Effector memory CD8-positive, alpha-beta T cell (primary cell): ENCODE measurements around the gene TBXT.
"Not testable (repeated sequence)": the region's sequence is repeated elsewhere in the genome, so short reads cannot be mapped to it uniquely, and the experiment has no call there.

ENCODE experiments used
- ATAC-seq: fragments of 150-1000 bp; cut with Tn5 transposase; replicated peaks from 2 replicates; pipeline ENCODE4 v1.10.0; 2021; ENCODE audit warnings: mild to moderate bottlenecking, moderate library complexity
- DNase-seq, 3 experiments: peaks; one replicate each; pipeline ENCODE4 v3.0.0; 2021
- H3K27ac Mint-ChIP-seq, 2 donors: one replicate each; pipeline ENCODE4 v1.8.0; 2022; ENCODE audit warnings: mild to moderate bottlenecking in 2 of 2, mixed read lengths in 2 of 2, moderate library complexity in 2 of 2
- H3K27me3 Mint-ChIP-seq, 2 donors: one replicate each; pipeline ENCODE4 v1.8.0; 2022; ENCODE audit warnings: mixed read lengths in 2 of 2
- H3K36me3 Mint-ChIP-seq: one replicate; pipeline ENCODE4 v1.8.0; 2022; ENCODE audit warnings: mild to moderate bottlenecking, moderate library complexity, mixed read lengths; ENCODE audit not compliant: insufficient read depth
- H3K4me1 Mint-ChIP-seq, 2 donors: one replicate each; pipeline ENCODE4 v1.8.0; 2022; ENCODE audit warnings: low read depth in 2 of 2, mixed read lengths in 2 of 2
- H3K4me3 Mint-ChIP-seq, 2 donors: one replicate each; pipeline ENCODE4 v1.8.0; 2022; ENCODE audit warnings: mild to moderate bottlenecking in 2 of 2, mixed read lengths in 2 of 2, moderate library complexity in 2 of 2
- H3K9me3 Mint-ChIP-seq, 2 donors: one replicate each; pipeline ENCODE4 v1.8.0; 2022; ENCODE audit warnings: mixed read lengths in 2 of 2

Gene TBXT

DNA sequence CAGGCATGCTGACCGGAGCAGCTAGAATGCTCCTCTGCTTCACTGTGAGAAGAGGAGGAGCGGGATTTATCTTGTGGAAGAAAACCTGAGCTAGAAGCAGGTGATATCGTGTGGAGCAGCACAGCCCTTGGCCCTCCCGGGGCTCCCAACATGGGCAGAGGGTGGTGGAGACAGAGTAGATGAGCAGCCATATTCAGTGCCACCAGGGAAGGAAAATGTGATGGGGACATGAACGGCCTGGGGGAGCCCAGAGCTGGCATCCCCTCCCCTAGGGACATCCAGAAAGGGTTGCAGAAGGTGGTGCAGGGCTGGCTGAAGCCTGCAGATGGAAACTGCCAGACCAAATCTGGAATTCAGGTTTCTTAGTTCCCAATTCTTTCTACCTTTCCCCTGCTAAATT, 24.9 kb upstream of the TBXT start:
- peaks cover 20 to 43% of the 10 kb centered on the region in 2 donors for H3K27me3 Mint-ChIP-seq
- no peaks in the 10 kb centered on the region for H3K36me3 Mint-ChIP-seq
- no peak overlapping the region for H3K4me3 Mint-ChIP-seq
- H3K9me3 Mint-ChIP-seq, result no peaks in the 10 kb centered on the region
- DNase-seq (no peak), ATAC-seq (no peak)
- H3K27ac Mint-ChIP-seq, result no peak overlapping the region
- no peaks in the 10 kb centered on the region for H3K4me1 Mint-ChIP-seq

DNA sequence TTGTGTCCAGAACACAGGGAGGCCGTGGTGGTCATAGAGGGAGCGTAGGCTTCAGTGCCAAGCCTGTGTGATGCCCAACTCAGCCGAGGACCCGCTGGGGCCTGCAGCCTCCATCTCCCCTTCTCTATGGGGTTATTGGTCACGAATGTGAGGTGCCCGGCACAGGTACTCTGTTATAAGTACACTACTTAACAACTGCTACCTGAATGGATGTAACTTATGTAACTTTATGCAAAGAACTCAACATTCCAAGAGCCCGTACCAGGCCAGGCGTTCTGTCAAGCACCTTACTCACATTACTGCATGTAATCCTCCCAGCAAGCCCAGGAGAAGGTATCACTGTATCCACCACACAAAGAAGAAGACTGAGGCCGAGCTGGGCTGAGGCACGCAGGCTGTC, 24.5 kb upstream of the TBXT start:
- no peak overlapping the region for H3K4me3 Mint-ChIP-seq
- DNase-seq, result no peak
- H3K4me1 Mint-ChIP-seq, result no peaks in the 10 kb centered on the region
- no peaks in the 10 kb centered on the region for H3K9me3 Mint-ChIP-seq
- ATAC-seq, result no peak
- no peak overlapping the region for H3K27ac Mint-ChIP-seq
- H3K27me3 Mint-ChIP-seq, result peaks cover 20 to 40% of the 10 kb centered on the region in 2 donors
- H3K36me3 Mint-ChIP-seq, result no peaks in the 10 kb centered on the region

DNA sequence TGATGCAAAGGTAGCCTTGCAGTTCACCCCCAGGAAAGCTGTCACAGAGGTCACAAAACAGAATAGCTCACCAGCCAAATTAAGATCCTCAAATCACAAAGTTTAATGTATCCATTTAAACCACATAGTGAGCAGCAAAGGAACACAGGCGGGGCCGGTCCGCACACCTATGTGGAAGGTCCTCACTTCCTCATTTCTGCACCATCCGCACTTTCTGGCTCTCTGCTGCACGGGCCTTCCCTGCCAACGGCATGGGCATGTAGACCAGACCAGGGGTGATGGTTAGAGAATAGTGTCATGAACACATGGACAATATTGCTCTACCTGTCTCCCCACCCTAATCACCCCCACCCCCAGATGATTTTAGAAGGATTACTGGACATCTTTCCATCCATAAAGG, 12.1 kb upstream of the TBXT start:
- peaks cover 3 to 6% of the 10 kb centered on the region in 2 donors for H3K9me3 Mint-ChIP-seq
- no peak for ATAC-seq
- no peak for DNase-seq
- no peaks in the 10 kb centered on the region for H3K4me1 Mint-ChIP-seq
- H3K36me3 Mint-ChIP-seq, result no peaks in the 10 kb centered on the region
- H3K27ac Mint-ChIP-seq, result no peak overlapping the region
- H3K4me3 Mint-ChIP-seq, result no peak overlapping the region
- peaks cover 21 to 37% of the 10 kb centered on the region in 2 donors for H3K27me3 Mint-ChIP-seq

DNA sequence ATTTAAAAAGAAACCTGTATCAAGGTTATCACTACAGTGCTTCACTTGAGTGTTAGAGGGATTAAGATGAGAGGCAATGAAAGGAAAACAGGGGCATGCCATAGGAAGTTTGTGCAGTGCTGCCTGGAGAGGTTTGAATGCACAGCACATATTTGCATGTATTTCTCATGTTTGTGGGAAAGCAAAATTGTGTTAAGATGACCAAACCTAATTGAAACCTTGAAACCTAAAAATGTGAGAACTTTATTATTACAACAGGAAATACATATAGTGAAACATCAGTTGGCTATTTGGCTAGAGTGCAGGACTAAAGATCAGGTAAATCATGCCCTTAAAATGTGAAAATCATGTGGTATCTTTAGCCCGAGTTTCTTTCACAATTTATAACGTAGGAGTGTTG, 8.5 kb upstream of the TBXT start:
- Mint-ChIP-seq H3K27ac (no peak overlapping the region), H3K4me3 (no peak overlapping the region), H3K9me3 (no peaks in the 10 kb centered on the region), H3K36me3 (no peaks in the 10 kb centered on the region), H3K27me3 (peaks cover 6 to 10% of the 10 kb centered on the region in 2 donors), H3K4me1 (no peaks in the 10 kb centered on the region)
- no peak for ATAC-seq
- no peak for DNase-seq

DNA sequence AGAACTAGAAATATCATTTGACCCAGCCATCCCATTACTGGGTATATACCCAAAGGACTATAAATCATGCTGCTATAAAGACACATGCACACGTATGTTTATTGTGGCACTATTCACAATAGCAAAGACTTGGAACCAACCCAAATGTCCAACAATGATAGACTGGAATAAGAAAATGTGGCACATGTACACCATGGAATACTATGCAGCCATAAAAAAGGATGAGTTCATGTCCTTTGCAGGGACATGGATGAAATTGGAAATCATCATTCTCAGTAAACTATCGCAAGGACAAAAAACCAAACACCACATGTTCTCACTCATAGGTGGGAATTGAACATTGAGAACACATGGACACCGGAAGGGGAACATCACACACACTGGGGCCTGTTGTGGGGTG, 7.4 kb upstream of the TBXT start:
- H3K36me3 Mint-ChIP-seq, H3K4me1 Mint-ChIP-seq, H3K4me3 Mint-ChIP-seq, DNase-seq, H3K9me3 Mint-ChIP-seq, ATAC-seq, H3K27ac Mint-ChIP-seq: not testable (repeated sequence)
- peaks cover 10 to 11% of the 10 kb centered on the region in 2 donors for H3K27me3 Mint-ChIP-seq

DNA sequence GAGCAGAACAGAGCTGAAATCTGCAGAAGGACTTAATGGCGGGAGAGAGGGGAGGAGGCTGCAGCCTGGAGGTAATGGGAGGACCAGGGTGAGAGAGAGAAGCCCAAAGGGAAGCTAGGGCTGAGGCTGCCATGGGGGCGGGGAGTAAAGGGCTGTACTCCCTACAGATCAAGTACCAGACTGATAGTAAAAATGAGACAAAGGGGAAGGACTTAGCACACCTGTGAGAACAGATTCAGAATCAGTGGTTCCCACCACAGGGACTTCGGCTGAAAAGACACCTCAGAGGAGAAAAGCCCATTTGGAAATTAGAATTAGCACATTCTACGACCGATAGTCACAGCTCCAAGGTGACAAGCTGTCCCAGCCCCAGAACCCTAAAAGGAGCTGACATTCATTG, 6.4 kb upstream of the TBXT start:
- Mint-ChIP-seq H3K9me3 (no peaks in the 10 kb centered on the region), H3K4me1 (peaks cover 0 to 3% of the 10 kb centered on the region in 2 donors), H3K27ac (no peak overlapping the region), H3K27me3 (peaks cover 10 to 14% of the 10 kb centered on the region in 2 donors), H3K36me3 (no peaks in the 10 kb centered on the region), H3K4me3 (no peak overlapping the region)
- DNase-seq, result no peak
- no peak for ATAC-seq

DNA sequence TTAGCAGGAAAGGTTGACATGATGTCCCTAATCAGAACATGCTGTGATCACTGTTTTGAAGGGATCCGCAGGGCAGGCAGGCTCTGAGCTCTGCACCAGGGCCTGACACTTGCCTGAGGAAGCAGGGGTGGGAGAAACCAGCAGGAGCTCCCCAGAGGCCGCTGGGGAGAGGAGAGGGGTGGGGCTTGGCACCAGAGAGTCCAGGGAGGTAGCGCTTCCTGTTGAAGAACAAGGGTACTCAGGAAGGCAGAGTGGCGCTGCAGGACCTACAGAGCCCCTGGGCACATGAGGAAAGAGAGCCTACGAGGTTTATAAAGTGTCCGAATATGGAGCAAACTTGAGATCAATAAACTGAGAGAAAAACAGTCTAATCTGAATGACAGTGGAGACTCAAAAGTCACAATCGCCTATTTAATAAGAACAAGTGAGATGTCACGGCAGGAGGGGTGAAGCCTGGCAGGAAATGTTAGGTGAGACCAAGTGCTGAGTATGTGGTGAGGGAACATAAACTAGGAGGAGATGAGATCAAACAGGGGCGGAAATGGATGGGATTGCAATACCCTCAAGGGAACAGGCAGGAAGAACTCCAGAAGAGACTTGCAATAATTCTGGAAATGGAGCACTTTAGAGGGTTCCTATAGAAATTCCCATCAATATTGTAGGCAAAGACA, 5.8 kb upstream of the TBXT start:
- H3K4me3 Mint-ChIP-seq, result no peak overlapping the region
- no peaks in the 10 kb centered on the region for H3K36me3 Mint-ChIP-seq
- H3K27ac Mint-ChIP-seq, result no peak overlapping the region
- ATAC-seq, result no peak
- no peaks in the 10 kb centered on the region for H3K9me3 Mint-ChIP-seq
- peaks cover 3 to 6% of the 10 kb centered on the region in 2 donors for H3K4me1 Mint-ChIP-seq
- no peak for DNase-seq
- peaks cover 10 to 18% of the 10 kb centered on the region in 2 donors for H3K27me3 Mint-ChIP-seq

DNA sequence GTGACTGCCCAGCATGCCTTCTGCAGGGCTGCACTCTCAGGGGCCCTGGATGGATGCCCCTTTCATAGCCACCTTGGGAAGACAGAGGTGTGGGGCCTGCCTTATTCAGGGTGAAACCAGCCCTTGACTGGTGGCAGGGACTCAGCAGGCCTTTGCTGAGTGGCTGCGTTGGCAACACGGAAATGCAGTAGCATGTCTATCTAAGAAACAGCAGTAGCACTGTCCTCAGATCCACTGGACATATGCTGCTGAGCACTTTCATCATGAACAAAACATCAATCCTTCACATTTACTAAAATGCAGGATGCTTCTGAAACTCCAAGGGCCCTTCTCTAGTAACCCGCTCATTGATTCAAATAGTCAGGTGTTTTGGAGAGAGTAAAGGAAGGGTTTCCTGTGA, 4.9 kb upstream of the TBXT start:
- DNase-seq, result no peak
- peaks cover 7 to 21% of the 10 kb centered on the region in 2 donors for H3K27me3 Mint-ChIP-seq
- ATAC-seq, result no peak
- no peak overlapping the region for H3K27ac Mint-ChIP-seq
- H3K4me1 Mint-ChIP-seq, result peaks cover 6 to 8% of the 10 kb centered on the region in 2 donors
- H3K9me3 Mint-ChIP-seq, result no peaks in the 10 kb centered on the region
- no peak overlapping the region for H3K4me3 Mint-ChIP-seq
- no peaks in the 10 kb centered on the region for H3K36me3 Mint-ChIP-seq

DNA sequence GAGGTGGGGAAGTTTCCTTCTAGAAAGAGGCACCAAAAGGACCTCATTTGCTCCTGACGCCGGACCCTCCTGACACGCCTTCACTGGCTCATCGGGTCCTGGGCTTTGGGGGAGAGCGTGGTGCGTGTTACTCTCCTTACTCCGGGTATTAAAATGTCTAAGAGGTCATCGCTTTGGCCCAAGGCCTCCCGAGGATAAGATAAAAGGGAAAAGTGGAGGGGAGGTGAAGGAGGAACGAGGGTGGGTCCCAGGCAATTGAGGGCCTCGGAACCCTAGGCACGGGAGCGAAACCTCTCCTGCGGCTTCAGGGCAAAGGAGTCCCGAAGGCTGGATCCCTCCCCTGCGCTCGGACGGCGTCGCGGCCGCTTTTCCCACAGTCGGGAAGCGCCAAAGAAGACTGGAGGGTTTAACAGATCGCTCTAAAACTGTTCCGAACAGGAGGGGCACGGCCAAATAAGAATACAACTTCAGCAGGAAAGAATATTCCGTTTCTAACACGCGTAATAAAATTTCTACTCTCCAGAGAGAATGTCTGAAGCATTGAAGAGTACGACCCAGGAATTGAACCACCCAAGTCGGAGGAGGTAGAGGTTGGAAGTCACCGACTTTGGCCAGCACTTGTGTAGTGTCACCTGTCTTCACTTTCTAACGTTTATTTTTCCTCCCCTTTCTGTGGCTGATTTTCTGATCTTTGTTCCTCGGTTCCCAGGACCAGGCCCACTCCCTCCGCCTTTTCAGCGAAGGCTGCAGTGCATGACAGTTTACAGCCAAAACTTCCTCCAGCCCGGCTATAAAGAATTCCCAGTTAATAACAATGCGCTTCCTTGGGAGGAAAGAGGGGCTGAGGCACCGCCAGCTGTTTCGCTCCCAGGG, 2.1 kb upstream of the TBXT start:
- no peaks in the 10 kb centered on the region for H3K36me3 Mint-ChIP-seq
- peaks cover 19 to 38% of the 10 kb centered on the region in 2 donors for H3K27me3 Mint-ChIP-seq
- ATAC-seq, result no peak
- no peak overlapping the region for H3K27ac Mint-ChIP-seq
- DNase-seq, result no peak
- H3K9me3 Mint-ChIP-seq, result no peaks in the 10 kb centered on the region
- H3K4me1 Mint-ChIP-seq, result peaks cover 6 to 10% of the 10 kb centered on the region in 2 donors
- no peak overlapping the region for H3K4me3 Mint-ChIP-seq

DNA sequence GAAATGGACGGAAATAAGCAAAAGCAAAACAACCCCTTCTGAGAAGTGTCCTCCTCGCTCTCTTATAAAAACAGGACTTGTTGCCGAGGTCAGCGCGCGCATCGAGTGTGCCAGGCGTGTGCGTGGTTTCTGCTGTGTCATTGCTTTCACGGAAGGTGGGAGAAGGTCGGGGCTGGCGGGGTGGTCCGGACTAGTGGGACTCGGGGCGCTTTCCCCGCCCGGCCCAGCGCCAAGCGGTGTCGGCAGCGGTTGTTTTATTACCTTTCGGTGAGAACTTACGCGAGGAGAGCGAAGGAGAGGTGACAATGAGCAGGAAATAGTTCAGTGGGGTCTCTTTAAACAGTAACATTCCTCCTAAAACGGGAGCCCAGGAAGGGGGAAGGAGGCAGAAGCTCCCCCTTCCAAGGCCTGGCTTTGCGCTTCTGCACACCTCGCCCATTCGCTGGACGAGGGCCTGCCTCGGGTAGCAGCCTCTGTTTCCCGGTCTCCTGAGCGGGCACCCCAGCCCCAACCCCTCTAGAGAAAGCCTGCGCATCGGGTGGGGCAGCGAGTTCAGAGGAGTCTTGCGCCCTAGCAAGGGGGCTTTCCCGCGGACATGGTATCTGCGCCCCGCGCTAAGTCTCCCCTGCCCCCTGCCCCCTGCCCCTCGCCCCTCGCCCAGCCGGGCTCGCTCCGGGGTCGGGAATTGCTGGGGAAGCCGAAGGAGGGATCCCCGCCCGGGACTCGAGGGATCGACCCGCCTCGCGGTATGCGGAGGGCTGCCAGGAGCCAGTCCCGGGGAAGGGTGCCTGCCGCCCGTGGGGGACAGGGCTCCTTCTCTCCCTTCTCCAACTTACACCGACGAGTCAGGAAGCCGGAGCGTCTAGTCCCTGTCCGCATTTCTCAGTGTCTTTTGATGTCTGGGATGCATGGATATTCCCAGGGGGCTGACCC, 1.2 kb upstream of the TBXT start:
- peaks cover 6 to 10% of the 10 kb centered on the region in 2 donors for H3K4me1 Mint-ChIP-seq
- peak overlapping the region; percentile 72 to 81 for H3K4me3 Mint-ChIP-seq
- no peaks in the 10 kb centered on the region for H3K36me3 Mint-ChIP-seq
- H3K9me3 Mint-ChIP-seq, result no peaks in the 10 kb centered on the region
- peaks cover 28 to 46% of the 10 kb centered on the region in 2 donors for H3K27me3 Mint-ChIP-seq
- no peak for ATAC-seq
- H3K27ac Mint-ChIP-seq, result no peak overlapping the region
- no peak for DNase-seq

DNA sequence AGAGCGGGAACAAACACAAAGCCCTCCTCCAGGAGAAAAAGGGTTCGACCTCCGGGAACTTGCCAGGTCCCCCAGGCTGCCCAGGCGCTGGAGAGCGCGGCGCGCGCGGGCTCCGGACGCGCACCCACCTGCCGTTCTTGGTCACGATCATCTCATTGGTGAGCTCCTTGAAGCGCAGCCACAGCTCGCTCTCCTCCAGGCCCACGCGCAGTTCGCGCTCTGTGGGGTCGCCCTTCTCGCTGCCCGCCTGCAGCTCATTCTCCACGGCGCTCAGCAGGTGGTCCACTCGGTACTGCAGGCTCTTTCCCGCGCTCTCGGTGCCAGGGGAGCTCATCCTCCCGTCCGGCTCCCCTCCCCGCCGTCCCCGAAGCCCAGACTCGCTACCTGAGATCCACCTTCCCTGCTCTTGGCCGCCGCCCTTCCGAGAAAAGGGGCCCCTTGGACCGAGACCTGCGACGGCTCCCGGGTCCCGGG, 356 bp downstream of the TBXT start:
- Mint-ChIP-seq H3K27ac (no peak overlapping the region), H3K9me3 (no peaks in the 10 kb centered on the region), H3K4me1 (peaks cover 6 to 10% of the 10 kb centered on the region in 2 donors), H3K27me3 (peaks cover 44 to 58% of the 10 kb centered on the region in 2 donors), H3K4me3 (no peak overlapping the region), H3K36me3 (no peaks in the 10 kb centered on the region)
- DNase-seq (no peak), ATAC-seq (no peak)

DNA sequence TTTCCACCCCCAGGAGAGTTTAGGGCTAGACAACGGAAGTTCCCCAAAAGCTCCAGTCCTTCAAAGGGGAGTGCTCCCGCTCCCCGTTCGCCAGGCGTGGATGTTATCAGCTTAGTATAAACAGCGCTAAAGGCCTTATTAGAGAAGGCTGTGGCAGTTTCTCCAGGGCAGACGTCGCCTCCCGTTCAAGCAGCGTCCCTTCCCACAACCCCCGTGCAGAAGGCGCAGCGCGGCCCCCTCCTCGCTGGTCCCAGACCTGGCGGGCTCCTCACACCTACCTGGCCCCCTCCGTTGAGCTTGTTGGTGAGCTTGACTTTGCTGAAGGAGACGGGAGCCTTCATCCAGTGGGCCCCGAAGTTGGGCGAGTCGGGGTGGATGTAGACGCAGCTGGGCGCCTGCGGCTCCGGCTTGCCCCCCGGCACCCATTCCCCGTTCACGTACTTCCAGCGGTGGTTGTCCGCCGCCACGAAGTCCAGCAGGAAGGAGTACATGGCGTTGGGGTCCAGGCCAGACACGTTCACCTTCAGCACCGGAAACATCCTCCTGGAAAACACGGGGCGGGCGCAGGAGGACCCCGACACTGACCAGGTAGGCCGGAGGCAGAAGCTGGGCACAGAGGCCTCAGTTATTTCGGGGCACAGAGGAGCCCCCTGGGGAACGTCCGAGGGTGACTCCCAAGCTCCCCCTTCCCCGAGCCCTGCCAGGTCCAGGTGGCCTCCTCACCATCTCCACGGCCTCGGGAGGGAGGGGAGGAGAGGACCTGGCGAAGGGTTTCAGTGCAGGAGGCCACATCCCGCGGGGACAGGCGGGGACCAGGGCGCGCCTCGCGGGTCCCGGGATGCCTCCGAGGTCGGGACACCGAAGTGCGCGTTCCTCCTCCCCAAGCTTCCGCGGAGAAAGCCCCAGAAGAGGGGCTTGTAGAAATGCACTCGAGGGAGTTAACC, 1.1 kb downstream of the TBXT start:
- ATAC-seq, result no peak
- Mint-ChIP-seq H3K27ac (no peak overlapping the region), H3K27me3 (peaks cover 49 to 58% of the 10 kb centered on the region in 2 donors), H3K4me3 (no peak overlapping the region), H3K36me3 (no peaks in the 10 kb centered on the region), H3K9me3 (no peaks in the 10 kb centered on the region), H3K4me1 (peaks cover 6 to 10% of the 10 kb centered on the region in 2 donors)
- DNase-seq, result no peak
